Stimulated activated CD4-positive, alpha-beta T cell treated with anti-CD3 and anti-CD28 coated beads, Interleukin-2, amount 100 ng/mL, for 48 hours (primary cell): ENCODE results near the gene SLC38A1.
"Not testable (repeated sequence)": the region's sequence is repeated elsewhere in the genome, so short reads cannot be mapped to it uniquely, and the experiment has no call there.

Experiments
- DNase-seq, 2 donors: peaks; one replicate each; pipeline ENCODE4 v3.0.0-alpha.2; 2020

The SLC38A1 gene

GRCh38 chr12:46201284-46201789 lies 67.5 kb downstream of the SLC38A1 start:
- no peak for DNase-seq

- DNase-seq: no peak
Measured at GRCh38 chr12:46200551-46200950, 68.3 kb downstream of the SLC38A1 start.

- DNase-seq: no peak
Measured at GRCh38 chr12:46198913-46199312, 69.9 kb downstream of the SLC38A1 start.

GRCh38 chr12:46197883-46198282 lies 71.0 kb downstream of the SLC38A1 start:
- no peak for DNase-seq

- DNase-seq: not testable (repeated sequence)
Measured at GRCh38 chr12:46190533-46190932, 78.3 kb downstream of the SLC38A1 start.

GRCh38 chr12:46188170-46188569 lies 80.7 kb downstream of the SLC38A1 start:
- DNase-seq: no peak

- no peak for DNase-seq
Measured at GRCh38 chr12:46187023-46187422, 81.8 kb downstream of the SLC38A1 start.

- DNase-seq: no peak
Measured at GRCh38 chr12:46186088-46186487, 82.8 kb downstream of the SLC38A1 start.

- DNase-seq: no peak
Measured at GRCh38 chr12:46185686-46186085, 83.2 kb downstream of the SLC38A1 start.

- DNase-seq: no peak
Measured at GRCh38 chr12:46184798-46185595, 83.8 kb downstream of the SLC38A1 start.

- no peak for DNase-seq
Measured at GRCh38 chr12:46183112-46183511, 85.7 kb downstream of the SLC38A1 start.

GRCh38 chr12:46181465-46181864 lies 87.4 kb downstream of the SLC38A1 start:
- no peak for DNase-seq

GRCh38 chr12:46179693-46180452 lies 89.0 kb downstream of the SLC38A1 start:
- no peak for DNase-seq

GRCh38 chr12:46177837-46178608 lies 90.8 kb downstream of the SLC38A1 start:
- no peak for DNase-seq

GRCh38 chr12:46177025-46177424 lies 91.8 kb downstream of the SLC38A1 start:
- DNase-seq: no peak

- no peak for DNase-seq
Measured at GRCh38 chr12:46174919-46175318, 93.9 kb downstream of the SLC38A1 start.

- DNase-seq: no peak
Measured at GRCh38 chr12:46174061-46174662, 94.7 kb downstream of the SLC38A1 start.

- no peak for DNase-seq
Measured at GRCh38 chr12:46168426-46168825, 100.4 kb downstream of the SLC38A1 start.

- DNase-seq: no peak
Measured at GRCh38 chr12:46167412-46167811, 101.4 kb downstream of the SLC38A1 start.

- no peak for DNase-seq
Measured at GRCh38 chr12:46165191-46165590, 103.7 kb downstream of the SLC38A1 start.

GRCh38 chr12:46164186-46164761 lies 104.6 kb downstream of the SLC38A1 start:
- DNase-seq: no peak

GRCh38 chr12:46162549-46163076 lies 106.2 kb downstream of the SLC38A1 start:
- not testable (repeated sequence) for DNase-seq
